Fibroblast of skin of right quadriceps (primary cell): ENCODE measurements around the gene RTF1.
"Not testable (repeated sequence)": the region's sequence is repeated elsewhere in the genome, so short reads cannot be mapped to it uniquely, and the experiment has no call there.

Experiments used
- DNase-seq: peaks from one replicate; pipeline ENCODE4 v3.0.0-alpha.2; 2013

Gene RTF1

GRCh38 chr15:41416742-41417417 lies at the start of gene RTF1:
Gene RTF1 (plus strand): TSS chr15:41417095. CDS start chr15:41417116, 21 bp downstream.
- DNase-seq, result peak; percentile 89

- DNase-seq, result no peak
Observed at GRCh38 chr15:41367418-41367817, 49.5 kb upstream of the RTF1 start.

GRCh38 chr15:41377978-41378377 lies 38.9 kb upstream of the RTF1 start:
- DNase-seq, result no peak

GRCh38 chr15:41383974-41384749 lies 32.7 kb upstream of the RTF1 start:
- not testable (repeated sequence) for DNase-seq

GRCh38 chr15:41387646-41388045 lies 29.2 kb upstream of the RTF1 start:
- no peak for DNase-seq

- no peak for DNase-seq
Observed at GRCh38 chr15:41392659-41393058, 24.2 kb upstream of the RTF1 start.

GRCh38 chr15:41394924-41395323 lies 22.0 kb upstream of the RTF1 start:
- DNase-seq, result no peak

GRCh38 chr15:41396111-41396510 lies 20.8 kb upstream of the RTF1 start:
- no peak for DNase-seq

- DNase-seq, result no peak
Observed at GRCh38 chr15:41401904-41402267, 15.0 kb upstream of the RTF1 start.

GRCh38 chr15:41407341-41407740 lies 9.6 kb upstream of the RTF1 start:
- DNase-seq, result no peak

- DNase-seq, result no peak
Observed at GRCh38 chr15:41408234-41408641, 8.7 kb upstream of the RTF1 start.

GRCh38 chr15:41411031-41411430 lies 5.9 kb upstream of the RTF1 start:
- DNase-seq, result no peak

- DNase-seq, result no peak
Observed at GRCh38 chr15:41411441-41411840, 5.5 kb upstream of the RTF1 start.

GRCh38 chr15:41416128-41416741 lies 660 bp upstream of the RTF1 start:
- DNase-seq, result no peak

GRCh38 chr15:41417418-41418195 lies 712 bp downstream of the RTF1 start:
- DNase-seq, result peak; percentile 15

- no peak for DNase-seq
Observed at GRCh38 chr15:41423979-41424659, 7.2 kb downstream of the RTF1 start.

GRCh38 chr15:41424809-41425208 lies 7.9 kb downstream of the RTF1 start:
- DNase-seq, result no peak

GRCh38 chr15:41425907-41426306 lies 9.0 kb downstream of the RTF1 start:
- not testable (repeated sequence) for DNase-seq

GRCh38 chr15:41429003-41429890 lies 12.4 kb downstream of the RTF1 start:
- no peak for DNase-seq

- no peak for DNase-seq
Observed at GRCh38 chr15:41435037-41435786, 18.3 kb downstream of the RTF1 start.

- DNase-seq, result no peak
Observed at GRCh38 chr15:41437448-41437847, 20.6 kb downstream of the RTF1 start.
